ENCODE data around the gene ARHGEF33. TPM values are rescaled to one million over a fixed set of nuclear protein-coding genes. Genes with fewer than 3 reads are reported as not detected.

ARHGEF33 gene
- total and polyA plus RNA-seq, 2 of the 8 experiments (the other 6 are each of a cell fraction or from before 2014, with no cell fraction given) = 0.09 to 0.95 TPM

GRCh38 chr2:38925982-38926381 is 36.3 kb downstream of the ARHGEF33 start:
- ChIA-PET CTCF (ENCODE audit: partially characterized antibody) (interaction anchor here (0.7 to 1.4 kb wide), 3 partner anchors 10 to 22 kb away, joined by 4 to 7 read pairs (median 5); no protein-coding TSS in a partner anchor), POLR2A (ENCODE audit: partially characterized antibody) (no interaction called here)
- H2BK12ac ChIP-seq (ENCODE audit: low read depth, low read length) = no peak overlapping the region
- no peak overlapping the region for H3K14ac ChIP-seq (ENCODE audit: insufficient read length)
- no peak overlapping the region for H2BK5ac ChIP-seq (ENCODE audit: low read depth, low read length)
- no peak overlapping the region for H2BK15ac ChIP-seq (ENCODE audit: low read length)
- peak overlapping the region; percentile 54; the same call in 1 of the 2 replicates for H2AFZ ChIP-seq (ENCODE audit: low read length)
- no peaks in the 10 kb centered on the region for H4K20me1 ChIP-seq (replicated peaks in 1 of 2; ENCODE audit: control insufficient read depth in 1 of 2, insufficient read depth in 2 of 2, low read length in 2 of 2)
- WGBS, 2 experiments (ENCODE audit: extremely low coverage in 1 of 2, insufficient coverage in 1 of 2, insufficient read length in 1 of 2, insufficient replicate concordance in 2 of 2, low coverage in 1 of 2, low lambda C conversion rate in 2 of 2, missing lambda C conversion rate in 1 of 2) = 80% methylated on average over 9 of the region's 9 CpGs; no CpG with 5 or more reads in 1 of the 2 experiments
- H3K27me3 ChIP-seq (replicated peaks in 1 of 4; ENCODE audit: control insufficient read depth in 3 of 4, extremely low read depth in 1 of 4, insufficient read depth in 3 of 4, low read length in 3 of 4) = no peaks in the 10 kb centered on the region; a peak in 1 of 7 replicates
- no peak overlapping the region for H3K4me2 ChIP-seq (ENCODE audit: insufficient read depth in 1 of 2, low read depth in 2 of 2, low read length in 2 of 2)
- H3K23me2 ChIP-seq (ENCODE audit: low read depth, low read length) = no peaks in the 10 kb centered on the region
- no peak overlapping the region for H3K9ac ChIP-seq (replicated peaks in 1 of 4; ENCODE audit: extremely low read depth in 1 of 4, low read depth in 3 of 4, low read length in 3 of 4)
- TF ChIP-seq TEAD4 (IDR thresholded peaks at IDR 0.05; ENCODE audit: low read depth, low read length) = no peak
- peak; percentile 42 to 59; a peak in 3 of 4 replicates for TF ChIP-seq RAD21 (IDR thresholded peaks at IDR 0.05 in 1 of 2, conservative IDR thresholded peaks at IDR 0.05 in 1 of 2; ENCODE audit: low read depth in 2 of 2, low read length in 2 of 2)
- peak; percentile 28 to 38 (median 32) for TF ChIP-seq CTCF (IDR thresholded peaks at IDR 0.05; ENCODE audit: control extremely low read depth in 1 of 3, insufficient read depth in 1 of 3, low read depth in 1 of 3, low read length in 3 of 3)
- no peaks in the 10 kb centered on the region for H3K4me1 ChIP-seq (replicated peaks in 1 of 4; ENCODE audit: control insufficient read depth in 3 of 4, insufficient read depth in 4 of 4, low read length in 3 of 4)
- no peak overlapping the region for H4K91ac ChIP-seq (replicated peaks; ENCODE audit: insufficient read length, low read length)
- FAIRE-seq = no peak
- H2BK20ac ChIP-seq (ENCODE audit: low read length) = no peak overlapping the region
- H3K56ac ChIP-seq (replicated peaks; ENCODE audit: insufficient read length, low read depth, low read length) = no peak overlapping the region
- no peak overlapping the region for H3K27ac ChIP-seq (ENCODE audit: low read depth, low read length)
- H3K9me3 ChIP-seq (ENCODE audit: insufficient read depth in 2 of 2, low read depth in 1 of 2, low read length in 1 of 2) = no peaks in the 10 kb centered on the region
- H3K4ac ChIP-seq (replicated peaks; ENCODE audit: insufficient read length, low read depth, low read length) = no peak overlapping the region
- no peaks in the 10 kb centered on the region for H3K79me1 ChIP-seq (ENCODE audit: low read depth, low read length)
- DNase-seq (ENCODE audit: low read depth in 1 of 2, low spot score in 2 of 2) = peak in 1 of 2 experiments; percentile 55
- no peaks in the 10 kb centered on the region for H3K36me3 ChIP-seq (ENCODE audit: control insufficient read depth in 2 of 4, insufficient read depth in 4 of 4, low read length in 3 of 4)
- no peak overlapping the region for H4K5ac ChIP-seq (ENCODE audit: insufficient read length, low read depth, low read length)
- no peak overlapping the region for H2BK120ac ChIP-seq (replicated peaks; ENCODE audit: low read depth, low read length)
- H2AK5ac ChIP-seq (ENCODE audit: low read depth, low read length) = no peak overlapping the region
- no peak overlapping the region for H3K4me3 ChIP-seq (ENCODE audit: extremely low read depth in 1 of 4, insufficient read depth in 2 of 4, low read depth in 3 of 4, low read length in 4 of 4)
- H3K79me2 ChIP-seq (ENCODE audit: control insufficient read depth in 1 of 2, insufficient read depth in 2 of 2, low read length in 2 of 2) = no peaks in the 10 kb centered on the region
- no peak overlapping the region for H3K23ac ChIP-seq (ENCODE audit: insufficient read length)
- H4K8ac ChIP-seq (ENCODE audit: extremely low read depth, insufficient read depth, low read length) = no peak overlapping the region
- H3K18ac ChIP-seq (ENCODE audit: extremely low read depth, low read length) = no peak overlapping the region
